Measurements from ENCODE around the gene TBCK.

GRCh38 chr4:106231931-106232330, 84.1 kb downstream of the TBCK start:
- TF ChIP-seq YY1 (IDR thresholded peaks at IDR 0.05) (no peak), RXRA (IDR thresholded peaks at IDR 0.05) (no peak), FOXA1 (IDR thresholded peaks at IDR 0.05) (no peak), FOXA2 (IDR thresholded peaks at IDR 0.05) (no peak)
- TF ChIP-seq, protein P1, sequence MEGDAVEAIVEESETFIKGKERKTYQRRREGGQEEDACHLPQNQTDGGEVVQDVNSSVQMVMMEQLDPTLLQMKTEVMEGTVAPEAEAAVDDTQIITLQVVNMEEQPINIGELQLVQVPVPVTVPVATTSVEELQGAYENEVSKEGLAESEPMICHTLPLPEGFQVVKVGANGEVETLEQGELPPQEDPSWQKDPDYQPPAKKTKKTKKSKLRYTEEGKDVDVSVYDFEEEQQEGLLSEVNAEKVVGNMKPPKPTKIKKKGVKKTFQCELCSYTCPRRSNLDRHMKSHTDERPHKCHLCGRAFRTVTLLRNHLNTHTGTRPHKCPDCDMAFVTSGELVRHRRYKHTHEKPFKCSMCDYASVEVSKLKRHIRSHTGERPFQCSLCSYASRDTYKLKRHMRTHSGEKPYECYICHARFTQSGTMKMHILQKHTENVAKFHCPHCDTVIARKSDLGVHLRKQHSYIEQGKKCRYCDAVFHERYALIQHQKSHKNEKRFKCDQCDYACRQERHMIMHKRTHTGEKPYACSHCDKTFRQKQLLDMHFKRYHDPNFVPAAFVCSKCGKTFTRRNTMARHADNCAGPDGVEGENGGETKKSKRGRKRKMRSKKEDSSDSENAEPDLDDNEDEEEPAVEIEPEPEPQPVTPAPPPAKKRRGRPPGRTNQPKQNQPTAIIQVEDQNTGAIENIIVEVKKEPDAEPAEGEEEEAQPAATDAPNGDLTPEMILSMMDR (IDR thresholded peaks at IDR 0.05; ENCODE audit: low read depth, low read length, missing input control), result no peak

Measured in liver (tissue), 3 donors.